ENCODE measurements around the gene MYL11.

MYL11 gene

DNA sequence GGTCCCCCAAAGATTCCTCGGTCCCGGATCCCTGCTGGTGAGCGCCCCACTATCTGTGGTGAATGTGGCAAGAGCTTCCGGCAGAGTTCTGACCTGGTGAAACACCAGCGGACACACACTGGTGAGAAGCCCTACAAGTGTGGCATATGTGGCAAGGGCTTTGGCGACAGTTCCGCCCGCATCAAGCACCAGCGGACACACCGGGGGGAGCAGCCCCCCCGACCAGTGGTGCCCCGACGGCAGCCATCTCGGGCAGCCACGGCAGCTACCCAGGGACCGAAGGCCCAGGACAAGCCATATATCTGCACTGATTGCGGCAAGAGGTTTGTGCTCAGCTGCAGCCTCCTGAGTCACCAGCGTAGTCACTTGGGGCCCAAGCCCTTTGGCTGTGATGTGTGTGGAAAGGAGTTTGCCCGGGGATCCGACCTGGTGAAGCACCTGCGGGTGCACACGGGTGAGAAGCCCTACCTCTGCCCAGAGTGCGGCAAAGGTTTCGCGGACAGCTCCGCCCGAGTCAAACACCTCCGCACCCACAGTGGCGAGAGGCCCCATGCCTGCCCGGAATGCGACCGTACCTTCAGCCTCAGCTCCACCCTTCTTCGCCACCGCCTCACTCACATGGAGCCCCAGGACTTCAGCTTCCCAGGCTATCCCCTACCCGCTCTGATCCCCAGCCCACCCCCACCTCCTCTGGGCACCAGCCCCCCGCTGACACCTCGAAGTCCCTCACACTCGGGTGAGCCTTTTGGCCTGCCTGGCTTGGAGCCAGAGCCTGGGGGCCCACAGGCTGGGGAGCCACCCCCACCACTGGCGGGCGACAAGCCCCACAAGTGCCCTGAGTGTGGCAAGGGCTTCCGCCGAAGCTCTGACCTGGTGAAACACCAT is 23.4 kb downstream of the MYL11 start:
- DNase-seq (ENCODE audit: low read depth): no peak
- TF ChIP-seq, protein P1, sequence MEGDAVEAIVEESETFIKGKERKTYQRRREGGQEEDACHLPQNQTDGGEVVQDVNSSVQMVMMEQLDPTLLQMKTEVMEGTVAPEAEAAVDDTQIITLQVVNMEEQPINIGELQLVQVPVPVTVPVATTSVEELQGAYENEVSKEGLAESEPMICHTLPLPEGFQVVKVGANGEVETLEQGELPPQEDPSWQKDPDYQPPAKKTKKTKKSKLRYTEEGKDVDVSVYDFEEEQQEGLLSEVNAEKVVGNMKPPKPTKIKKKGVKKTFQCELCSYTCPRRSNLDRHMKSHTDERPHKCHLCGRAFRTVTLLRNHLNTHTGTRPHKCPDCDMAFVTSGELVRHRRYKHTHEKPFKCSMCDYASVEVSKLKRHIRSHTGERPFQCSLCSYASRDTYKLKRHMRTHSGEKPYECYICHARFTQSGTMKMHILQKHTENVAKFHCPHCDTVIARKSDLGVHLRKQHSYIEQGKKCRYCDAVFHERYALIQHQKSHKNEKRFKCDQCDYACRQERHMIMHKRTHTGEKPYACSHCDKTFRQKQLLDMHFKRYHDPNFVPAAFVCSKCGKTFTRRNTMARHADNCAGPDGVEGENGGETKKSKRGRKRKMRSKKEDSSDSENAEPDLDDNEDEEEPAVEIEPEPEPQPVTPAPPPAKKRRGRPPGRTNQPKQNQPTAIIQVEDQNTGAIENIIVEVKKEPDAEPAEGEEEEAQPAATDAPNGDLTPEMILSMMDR (IDR thresholded peaks at IDR 0.05; ENCODE audit: insufficient read depth, low read depth, low read length, missing control alignments): no peak
- H3K4me3 ChIP-seq (ENCODE audit: low read length): no peak overlapping the region

DNA sequence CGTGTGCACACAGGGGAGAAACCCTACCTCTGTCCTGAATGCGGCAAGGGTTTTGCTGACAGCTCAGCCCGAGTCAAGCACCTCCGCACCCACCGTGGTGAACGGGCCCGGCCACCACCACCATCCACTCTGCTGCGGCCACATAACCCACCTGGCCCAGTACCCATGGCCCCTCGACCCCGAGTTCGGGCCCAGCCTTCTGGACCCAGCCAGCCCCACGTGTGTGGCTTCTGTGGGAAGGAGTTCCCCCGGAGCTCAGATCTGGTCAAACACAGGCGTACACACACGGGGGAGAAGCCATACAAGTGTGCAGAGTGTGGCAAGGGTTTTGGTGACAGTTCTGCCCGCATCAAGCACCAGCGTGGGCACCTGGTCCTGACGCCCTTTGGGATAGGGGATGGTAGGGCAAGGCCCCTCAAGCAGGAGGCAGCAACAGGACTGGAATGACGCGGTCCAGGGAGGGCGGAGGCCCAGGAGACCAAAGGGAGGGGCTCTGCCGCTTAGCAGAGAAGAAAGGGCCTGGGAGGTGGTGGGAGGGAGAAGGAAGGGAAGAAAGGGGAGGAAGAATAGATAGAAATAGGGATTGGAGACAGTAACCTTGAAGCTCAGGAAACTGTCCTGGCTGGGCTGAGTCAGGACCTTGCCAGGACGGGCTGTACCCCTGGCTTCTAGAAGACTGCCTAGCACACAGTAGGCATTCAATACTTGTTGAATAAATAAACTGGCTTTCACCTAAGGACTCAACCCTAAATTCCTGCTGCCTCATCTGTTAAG is 24.2 kb downstream of the MYL11 start:
- no peak for DNase-seq (ENCODE audit: low read depth)
- H3K4me3 ChIP-seq (ENCODE audit: low read length): no peak overlapping the region
- TF ChIP-seq, protein P1 (IDR thresholded peaks at IDR 0.05; ENCODE audit: insufficient read depth, low read depth, low read length, missing control alignments): no peak

DNA sequence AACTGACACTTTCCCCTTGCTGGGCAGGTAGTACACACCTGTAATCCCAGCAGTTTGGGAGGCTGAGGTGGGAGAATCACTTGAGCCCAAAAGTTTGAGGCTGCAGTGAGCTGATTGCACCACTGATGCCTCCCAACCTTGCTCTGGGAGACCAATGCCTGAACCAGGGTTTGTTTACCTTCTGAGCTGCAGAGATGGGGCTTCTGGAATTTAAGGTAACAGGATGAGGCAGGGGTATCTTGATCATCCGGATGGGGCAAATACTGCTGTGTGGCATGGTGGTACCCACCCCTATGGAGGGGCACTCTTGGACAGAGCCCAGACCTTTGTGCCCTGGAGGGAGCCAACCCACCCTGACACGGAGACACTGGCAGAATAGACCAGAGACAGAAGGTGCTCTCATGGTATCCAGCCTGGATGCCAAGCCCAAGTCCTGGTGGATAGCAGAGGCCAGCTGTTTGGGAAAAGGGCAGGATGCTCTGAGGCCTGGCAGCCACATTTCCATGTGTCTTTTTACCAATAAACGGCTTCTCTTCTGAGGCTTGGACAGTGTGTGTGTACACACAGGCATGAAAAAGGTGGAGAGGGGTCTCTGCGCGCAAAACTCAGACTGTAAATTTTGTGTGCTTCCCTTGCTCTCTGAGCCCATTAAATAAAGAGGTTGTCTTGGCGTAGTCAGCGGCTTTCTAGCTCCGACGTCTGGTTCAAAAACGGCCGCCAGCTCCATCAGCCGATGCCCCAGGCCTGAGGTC is 25.0 kb downstream of the MYL11 start:
- H3K4me3 ChIP-seq (ENCODE audit: low read length): peak overlapping the region; percentile 83
- TF ChIP-seq, protein P1 (IDR thresholded peaks at IDR 0.05; ENCODE audit: insufficient read depth, low read depth, low read length, missing control alignments): no peak
- no peak for DNase-seq (ENCODE audit: low read depth)

DNA sequence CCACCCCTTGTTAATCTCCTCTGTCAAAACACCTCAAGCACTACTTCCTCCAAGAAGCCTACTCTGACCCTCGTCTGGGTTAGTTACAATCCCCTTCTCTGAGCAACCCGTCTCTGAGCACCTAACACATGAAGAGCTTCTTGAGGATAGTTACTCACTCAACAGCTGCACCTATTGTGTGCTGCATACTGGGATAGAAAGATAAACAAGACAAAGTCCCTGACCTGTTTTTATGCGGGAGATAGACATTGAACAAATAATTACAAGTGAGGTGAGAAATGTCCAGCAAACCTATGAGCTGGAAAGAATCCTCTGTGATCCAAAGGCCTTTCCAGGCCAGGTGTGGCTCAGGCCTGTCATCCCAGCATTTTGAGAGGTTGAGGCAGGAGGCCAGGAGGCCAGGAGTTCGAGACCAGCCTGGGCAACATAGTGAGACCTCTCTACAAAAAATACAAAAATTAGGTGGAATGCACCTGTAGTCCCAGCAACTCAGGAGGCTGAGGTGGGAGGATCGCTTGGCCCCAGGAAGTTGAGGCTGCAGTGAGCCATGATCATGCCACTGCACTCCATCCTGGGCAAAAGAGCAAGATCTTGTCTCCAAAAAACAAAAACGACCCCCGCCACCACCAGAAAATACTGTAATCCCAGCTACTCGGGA is 27.3 kb downstream of the MYL11 start:
- TF ChIP-seq, protein P1 (IDR thresholded peaks at IDR 0.05; ENCODE audit: insufficient read depth, low read depth, low read length, missing control alignments): no peak
- H3K4me3 ChIP-seq (ENCODE audit: low read length): no peak overlapping the region
- no peak for DNase-seq (ENCODE audit: low read depth)

DNA sequence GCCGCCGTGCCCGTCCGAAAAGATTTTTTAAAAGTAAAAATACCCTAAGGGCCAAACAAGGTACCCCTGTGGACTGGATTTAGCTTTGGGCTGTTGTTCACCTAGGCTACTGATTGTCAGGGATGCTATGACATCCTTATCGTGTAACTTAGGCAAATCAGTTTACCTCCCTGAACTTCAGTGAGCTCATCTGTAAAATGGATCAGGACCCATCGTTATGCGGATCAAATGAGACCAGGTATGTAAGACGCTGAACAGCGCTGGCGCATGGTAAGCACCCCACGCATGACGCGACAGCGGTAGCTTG is 32.1 kb downstream of the MYL11 start:
- DNase-seq (ENCODE audit: low read depth): no peak
- peak overlapping the region; percentile 65 for H3K4me3 ChIP-seq (ENCODE audit: low read length)
- TF ChIP-seq, protein P1 (IDR thresholded peaks at IDR 0.05; ENCODE audit: insufficient read depth, low read depth, low read length, missing control alignments): no peak

DNA sequence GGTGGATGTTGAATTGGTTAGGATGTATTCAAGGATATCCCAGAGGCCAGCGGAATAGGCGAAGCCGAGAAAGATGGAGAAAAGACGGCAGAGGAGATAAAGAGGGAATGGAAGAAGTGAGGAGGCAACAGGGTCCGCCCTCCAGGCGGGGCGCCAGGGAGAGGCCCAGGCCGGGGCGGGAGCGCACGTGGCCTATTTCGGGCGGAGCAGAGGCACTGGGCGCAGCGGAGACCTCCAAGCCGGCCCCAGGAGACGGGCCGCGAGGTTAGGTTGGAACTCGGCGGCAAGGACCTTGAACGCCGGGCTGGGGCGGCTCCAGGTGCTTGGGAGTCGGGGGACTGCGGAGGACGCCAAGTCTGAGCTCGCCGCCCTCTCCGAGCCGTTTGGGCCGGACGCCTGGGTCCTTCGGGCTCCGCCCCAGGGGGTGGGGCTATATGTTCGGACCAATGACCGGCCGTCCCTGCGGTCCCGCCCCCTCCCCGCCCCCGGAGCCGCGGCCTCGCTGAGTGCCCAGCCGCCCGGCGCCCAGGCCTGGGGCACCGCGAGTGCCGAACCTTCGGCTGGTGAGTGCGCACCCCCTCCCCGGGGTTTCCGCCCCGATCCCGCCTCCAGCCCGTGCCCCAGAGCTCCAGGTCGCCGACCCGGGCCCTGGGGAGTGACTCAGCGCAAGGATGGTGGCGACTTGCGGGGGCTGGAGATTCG is 32.7 kb downstream of the MYL11 start, which contains the start of gene ZNF771:
ZNF771 (plus strand) TSS at position 505 of the 702 bp plus-strand sequence. CDS start 448 bp downstream, outside the sequence.
- peak within 1 kb of the TSS; percentile 65 for H3K4me3 ChIP-seq (ENCODE audit: low read length)
- TF ChIP-seq, protein P1 (IDR thresholded peaks at IDR 0.05; ENCODE audit: insufficient read depth, low read depth, low read length, missing control alignments): no peak
- DNase-seq (ENCODE audit: low read depth): peak; percentile 89

All from epithelial cell of esophagus (primary cell).